CD4-positive, alpha-beta T cell treated with Interleukin-2 at 100 ng/mL for 4 hours (primary cell): Measurements from ENCODE around the gene ADIPOR2.

Experiments
- DNase-seq: peaks from one replicate; pipeline ENCODE4 v3.0.0-alpha.2; 2020; ENCODE audit warnings: low spot score

Gene ADIPOR2

DNA sequence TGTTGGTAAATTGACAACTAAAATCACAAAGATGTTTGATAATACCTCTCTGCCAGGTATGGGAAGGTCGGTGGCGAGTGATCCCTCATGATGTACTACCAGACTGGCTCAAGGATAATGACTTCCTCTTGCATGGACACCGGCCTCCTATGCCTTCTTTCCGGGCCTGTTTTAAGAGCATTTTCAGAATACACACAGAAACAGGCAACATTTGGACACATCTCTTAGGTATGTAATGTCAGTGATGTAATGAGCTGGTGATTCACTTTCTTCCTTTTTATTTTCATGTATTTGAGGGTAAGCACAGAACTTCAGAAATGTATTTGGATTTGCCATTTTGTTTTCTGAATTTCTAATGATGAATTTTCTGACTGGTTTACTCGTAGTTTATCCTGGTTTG, 86.9 kb downstream of the ADIPOR2 start:
- no peak for DNase-seq

DNA sequence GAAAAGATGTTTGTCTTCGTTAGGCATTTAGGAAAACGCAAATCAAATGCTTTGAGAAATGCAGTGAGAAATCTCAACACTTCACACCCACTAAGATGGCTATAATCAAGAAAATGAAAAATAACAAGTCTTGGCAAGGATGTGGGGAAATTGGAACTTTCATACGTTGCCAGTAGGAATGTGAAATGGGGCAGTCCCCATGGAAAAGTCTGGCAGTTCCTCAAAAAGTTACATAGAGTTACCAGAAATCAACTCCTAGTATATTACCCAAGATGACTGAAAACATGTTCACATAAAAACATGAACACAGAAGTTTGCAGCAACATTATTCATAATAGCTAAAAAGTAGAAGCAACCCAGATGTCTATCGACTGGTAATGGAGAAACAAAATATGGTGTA, 88.0 kb downstream of the ADIPOR2 start:
- no peak for DNase-seq

DNA sequence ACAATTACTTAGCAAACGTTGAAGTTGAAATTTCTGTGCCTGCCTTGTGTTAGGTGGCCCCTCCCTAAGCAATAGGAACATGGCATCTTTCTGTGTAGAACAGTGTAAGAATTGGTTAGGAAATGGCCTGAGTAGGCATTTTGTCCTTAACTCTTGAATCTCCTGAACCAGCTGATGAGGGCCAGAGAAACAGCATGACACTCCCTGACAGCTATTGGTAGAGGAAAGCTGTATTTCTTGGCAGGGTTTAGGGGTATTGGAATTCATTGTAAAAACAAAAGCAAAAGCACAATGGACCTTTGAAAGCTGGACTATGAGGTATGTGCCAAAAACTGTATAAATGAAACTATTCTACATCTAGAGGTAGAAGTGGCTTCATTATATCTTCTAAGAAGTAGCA, 88.9 kb downstream of the ADIPOR2 start:
- no peak for DNase-seq

DNA sequence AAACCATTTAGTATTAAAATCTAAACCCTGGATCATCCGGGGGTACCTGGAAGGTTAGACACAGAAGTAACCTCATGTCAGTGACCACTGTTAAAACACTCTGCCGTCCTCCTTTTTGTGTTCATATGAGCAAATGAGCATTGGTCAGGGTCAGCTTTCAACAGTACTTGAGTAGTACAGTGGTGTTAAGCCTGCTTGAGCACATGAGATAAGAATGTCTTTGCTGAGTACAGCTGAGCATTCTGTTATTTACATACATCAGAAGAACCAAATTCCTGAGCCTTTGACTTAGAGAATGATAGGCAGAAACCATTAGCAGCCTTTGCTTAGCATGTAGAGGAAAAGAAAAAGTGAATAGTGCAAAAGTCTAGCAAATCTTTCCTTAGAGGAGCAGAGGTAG, 90.9 kb downstream of the ADIPOR2 start:
- no peak for DNase-seq

DNA sequence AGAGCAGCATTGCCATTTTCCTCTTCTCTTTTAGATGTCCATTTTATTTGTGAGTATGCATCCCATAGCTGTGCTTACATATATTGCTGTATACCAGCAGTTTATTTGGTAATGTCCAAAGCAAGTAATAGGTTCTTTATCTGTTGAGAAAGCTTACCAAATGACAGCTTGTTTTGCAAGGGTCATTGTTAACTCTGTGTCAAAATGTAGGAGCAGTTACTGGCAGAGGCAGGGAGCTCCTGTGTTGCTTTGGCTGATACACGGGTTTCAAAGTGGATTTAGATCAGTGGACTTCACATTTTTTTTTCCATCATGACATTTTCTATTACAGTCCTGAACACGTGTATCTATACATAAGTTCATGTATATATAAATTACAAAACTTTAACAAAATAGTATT, 91.3 kb downstream of the ADIPOR2 start:
- no peak for DNase-seq

DNA sequence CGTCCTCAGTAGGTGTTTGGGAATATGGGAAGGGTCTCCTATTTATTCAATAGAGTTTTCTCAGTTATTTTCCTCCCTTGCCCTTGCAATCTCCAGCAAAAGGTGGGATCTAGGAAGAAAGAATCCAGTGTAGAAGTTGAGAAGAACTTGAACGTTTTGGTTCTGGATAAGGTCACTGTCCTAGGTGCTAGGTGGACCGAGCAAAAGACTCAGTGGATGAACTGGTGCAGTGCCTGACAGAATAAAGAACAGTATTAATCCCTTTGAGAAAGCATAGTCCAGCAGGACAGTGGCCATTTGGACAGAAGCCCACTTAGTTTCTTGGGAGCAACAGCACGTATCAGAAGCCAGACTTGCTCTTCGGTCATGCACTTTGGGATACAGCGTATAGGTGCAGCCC, 96.8 kb downstream of the ADIPOR2 start:
- no peak for DNase-seq

DNA sequence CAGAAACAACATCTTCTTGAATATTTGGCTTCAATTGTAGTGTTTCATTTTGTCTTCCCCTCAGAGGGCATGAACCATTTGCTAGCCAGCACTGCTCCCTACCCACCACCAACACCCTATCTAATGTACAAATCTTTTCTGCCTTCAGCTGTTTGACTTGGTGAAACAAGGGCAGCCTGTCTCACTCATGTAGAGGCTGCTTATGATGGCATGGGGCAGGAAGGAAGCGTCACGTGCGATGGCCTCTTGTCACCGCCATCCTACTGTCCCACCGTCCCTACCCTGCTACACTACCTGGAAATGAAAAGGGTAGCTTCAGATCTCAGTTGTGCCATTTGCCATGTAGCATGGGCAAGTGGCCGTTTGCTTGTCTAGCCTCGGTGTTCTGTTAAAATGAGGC, 99.6 kb downstream of the ADIPOR2 start:
- DNase-seq: no peak

DNA sequence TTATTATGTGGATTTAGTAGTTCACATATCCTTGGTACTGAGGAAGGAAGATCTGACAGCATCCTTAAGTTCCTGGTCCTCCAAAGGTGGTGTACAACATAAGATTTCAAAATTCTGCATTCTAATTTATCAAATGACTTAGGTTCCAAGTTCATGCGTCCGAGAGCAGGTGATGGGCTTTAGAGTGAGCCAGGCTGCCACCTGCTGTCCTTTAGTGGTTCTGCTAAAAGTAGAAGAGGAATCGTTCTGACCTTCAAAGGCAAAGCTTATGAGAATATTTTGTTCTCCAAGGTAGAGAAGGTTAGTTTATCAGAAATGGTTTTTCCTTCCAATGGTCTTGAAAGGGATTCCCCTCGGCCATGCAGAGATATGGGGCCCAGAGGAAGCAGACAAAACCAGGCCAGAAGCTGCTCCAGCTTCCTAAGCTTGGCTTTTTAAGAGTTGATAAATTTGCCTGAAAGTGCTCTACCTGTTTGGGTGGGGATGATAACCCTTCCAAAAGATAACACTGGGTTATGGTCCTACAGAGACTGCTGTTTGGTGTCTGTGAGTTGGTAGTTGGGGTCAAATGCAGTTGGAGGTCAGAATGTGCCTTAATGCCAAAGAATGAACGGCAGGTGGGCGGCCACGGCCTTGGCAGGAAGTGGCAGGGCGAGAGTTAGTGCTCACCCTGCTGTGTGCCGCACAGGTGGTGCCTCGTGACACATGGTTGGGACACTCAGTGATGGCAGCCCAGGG, 100.4 kb downstream of the ADIPOR2 start:
- DNase-seq: peak; percentile 79

DNA sequence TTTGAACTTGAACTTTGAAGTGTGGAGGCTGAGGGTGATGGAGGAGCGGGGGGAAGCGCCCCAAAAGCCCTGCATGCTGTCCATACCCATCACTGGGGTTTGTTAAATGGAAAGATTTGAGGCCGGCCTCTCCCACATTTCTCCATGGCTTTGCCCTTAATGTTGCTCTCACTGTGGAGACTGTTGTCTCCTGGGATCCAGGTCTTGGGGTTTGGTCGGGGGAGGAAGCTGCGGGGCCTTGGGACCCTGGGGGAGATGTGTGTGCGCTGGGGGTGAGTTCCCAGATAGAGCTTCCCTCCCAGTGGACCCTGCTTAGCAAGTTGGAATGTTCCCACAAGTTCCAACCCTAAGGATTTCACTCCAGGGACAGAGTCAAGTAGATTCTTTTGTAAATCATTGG, 101.5 kb downstream of the ADIPOR2 start:
- DNase-seq: no peak

DNA sequence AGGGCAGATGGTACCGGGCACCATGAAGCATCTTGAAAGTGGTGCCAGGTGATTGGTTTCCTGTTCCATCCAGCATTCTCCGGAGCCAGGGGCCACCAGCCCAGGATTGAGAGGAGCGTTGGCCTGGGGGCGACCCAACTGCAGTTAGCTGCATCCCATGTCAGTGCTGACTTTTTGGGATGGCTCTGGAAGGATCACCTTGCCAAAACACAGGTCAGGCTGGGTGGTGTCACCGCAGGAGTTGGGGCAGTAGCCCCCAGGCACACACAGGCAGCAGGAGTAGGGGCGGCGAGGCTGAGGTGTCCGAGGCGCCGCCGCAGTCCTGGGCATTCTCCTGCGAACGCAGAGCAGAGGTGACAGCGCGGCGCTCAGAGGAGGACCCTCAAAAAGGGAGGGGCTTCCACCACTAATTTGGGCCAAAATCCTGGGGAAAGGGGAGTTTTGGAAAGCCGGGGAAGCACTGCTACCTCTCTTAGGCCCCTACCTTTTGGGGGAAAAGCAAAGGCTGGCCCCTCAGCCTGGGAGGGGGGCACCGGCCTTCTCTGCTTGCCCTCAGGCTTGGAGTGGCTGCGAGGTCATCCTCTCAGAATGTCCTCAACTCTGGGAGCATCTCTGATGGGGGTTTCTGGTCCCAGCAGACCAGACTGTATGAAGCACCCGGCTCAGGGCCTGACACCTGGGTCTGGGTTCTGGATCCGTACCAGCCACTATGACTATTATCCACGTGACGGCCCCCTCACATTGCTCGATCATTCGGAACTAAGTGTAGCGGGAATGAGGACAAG, 102.7 kb downstream of the ADIPOR2 start:
- DNase-seq: no peak

DNA sequence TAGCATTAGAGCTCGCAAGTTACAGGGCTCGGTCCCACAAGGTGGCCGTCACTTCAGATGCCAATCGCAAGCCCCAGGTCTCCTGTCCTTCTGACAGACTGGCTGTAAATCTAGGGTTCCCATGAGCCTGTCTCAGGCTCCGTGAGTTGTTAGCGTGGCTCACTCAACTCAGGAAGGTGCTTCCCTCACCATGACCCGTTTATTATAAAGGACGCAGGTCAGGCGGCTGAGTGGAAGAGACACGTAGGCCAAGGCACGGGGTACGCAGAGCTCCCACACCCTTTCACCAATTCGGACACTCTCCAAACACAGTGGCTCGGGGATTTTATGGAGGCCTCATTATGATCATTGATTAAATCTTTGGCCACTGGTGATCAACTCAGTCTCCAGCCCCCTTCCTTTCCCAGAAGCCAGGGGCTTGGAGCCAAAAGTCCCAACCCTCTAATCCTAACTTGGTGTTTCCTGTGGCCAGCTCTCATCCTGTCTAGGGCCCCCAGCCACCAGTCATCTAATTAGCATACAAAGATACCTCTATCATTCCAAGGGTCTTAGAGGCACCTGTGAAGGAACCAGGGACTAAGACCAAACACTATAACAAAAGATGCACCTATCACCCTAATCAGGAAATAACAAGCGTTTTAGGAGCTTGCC, 103.7 kb downstream of the ADIPOR2 start:
- no peak for DNase-seq

DNA sequence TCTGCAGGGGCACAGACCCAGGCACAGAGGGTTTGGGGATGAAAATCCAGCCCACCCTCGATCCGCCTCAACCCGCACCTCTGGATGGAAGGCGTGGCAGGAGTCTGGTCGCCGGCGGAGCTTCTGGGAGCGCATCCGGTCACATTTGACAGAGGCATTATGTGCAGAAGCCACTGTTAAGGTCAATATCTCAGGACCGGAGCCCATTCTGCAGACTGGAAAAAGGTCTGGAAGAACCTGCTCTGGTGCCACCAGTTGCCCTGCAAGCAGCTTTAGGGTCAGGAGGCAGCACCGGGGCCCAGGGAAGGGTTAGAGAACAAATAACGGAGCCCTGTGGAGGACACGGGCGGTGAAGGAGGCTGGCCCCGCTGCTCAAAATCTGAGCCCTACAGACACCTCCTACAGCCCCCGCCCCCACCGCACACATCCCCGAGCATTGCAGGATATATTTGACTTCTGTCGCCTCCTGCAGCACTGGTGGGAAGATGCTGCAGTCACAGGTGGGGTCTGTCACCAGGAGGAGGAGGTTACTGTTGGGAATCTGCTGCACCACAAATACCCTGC, 104.4 kb downstream of the ADIPOR2 start:
- no peak for DNase-seq

DNA sequence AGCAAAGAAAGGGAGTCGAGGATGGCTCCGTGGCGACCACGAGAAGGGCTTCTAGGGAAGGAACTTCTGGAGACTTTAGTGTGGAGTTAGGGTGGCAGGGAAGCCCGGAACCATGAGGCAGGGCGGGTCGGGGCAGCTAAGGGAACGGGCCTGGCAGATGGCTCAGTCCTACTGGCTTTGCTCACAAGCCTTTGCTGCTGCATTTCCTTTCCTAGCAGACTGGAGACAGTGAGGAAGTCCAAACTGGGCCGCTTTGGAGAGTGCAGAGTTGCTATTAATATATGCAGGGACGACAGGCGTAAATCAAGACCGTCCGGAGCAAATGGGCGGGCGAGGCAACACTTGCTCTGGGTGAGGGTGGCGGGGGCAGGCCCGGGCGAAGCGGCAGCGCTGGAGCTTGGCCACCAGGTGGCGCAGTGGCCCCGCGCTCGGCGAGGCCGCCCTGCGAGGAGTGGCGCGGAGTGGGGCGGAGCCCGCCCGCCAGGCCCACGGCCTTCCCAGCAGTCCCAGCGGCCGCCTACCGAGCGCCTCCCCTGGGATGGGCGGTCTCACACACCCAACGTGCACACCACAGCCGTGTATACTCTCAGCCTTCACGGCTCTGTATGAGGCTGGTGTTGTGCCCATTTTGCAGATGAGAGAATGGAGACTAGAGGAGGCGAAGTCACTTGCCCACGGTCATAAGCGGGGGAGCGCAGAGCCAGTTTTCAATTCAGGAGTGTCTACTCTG, 105.1 kb downstream of the ADIPOR2 start:
- DNase-seq: peak; percentile 95

DNA sequence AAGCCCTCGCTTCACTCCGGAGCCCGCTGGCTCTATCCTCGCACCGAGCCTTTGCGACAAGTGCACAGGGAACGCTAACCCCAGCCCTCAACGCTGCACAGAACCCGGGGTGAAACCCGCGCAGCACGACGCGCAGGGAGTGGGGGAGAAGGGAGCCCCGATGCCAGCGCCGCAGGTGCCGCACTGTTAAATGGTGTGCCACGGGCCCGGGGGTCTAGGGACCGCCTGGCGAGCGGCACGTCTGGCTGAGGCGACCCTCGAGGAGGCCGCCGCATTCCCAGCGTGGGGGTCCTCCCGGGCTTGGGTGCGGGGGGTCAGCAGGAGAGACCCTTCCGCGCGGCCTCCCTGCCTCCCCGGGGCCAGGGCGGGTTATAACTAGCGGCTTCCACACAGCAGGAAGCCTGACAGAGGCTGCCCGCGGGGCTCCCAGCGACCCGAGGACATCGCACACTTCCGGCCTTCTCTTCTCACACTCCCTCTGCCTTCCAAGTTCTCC, 105.7 kb downstream of the ADIPOR2 start:
- peak; percentile 45 for DNase-seq

DNA sequence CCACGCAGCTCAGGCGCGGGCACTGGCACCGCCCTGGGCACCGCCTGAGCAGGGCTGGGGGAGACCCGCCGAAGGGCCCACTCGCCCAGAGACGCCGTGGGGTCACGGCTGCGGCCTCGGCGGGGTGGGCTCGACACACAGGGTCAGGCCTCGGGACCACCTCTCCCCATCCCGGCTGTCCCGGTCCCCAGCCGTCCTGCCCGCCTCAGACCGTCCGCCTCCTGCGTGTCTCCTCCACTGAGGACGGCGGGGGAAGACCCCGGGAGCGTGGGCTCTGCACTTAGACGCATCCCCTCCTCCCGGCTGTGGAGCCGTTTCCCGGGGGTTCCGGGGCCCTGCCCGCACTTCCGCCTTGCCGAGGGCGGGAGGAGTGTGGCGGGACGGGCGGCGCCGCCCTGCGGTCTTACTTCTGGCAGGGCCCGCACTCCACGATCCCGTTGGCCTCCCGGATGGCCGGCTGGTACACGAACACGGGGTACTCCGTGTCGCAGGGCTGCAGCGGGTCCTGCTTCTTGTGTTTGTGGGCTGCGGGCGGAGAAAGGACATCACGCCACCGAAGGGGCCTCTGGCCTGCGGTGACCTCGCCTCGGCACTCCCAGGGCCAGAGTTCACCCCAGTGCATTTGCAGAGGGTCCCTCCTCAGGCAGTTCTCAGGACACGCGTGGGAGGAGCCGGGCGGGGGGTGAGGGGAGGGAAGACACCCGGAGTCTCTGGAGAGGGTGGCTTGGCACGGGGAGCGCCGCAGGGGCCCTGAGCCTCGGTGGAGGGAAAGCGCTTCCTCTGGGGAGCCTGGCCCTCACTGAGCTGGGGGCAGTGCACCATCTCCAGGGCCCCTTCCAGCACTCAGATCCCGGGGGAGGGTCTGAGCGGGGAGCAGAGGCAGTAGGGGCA, 106.4 kb downstream of the ADIPOR2 start:
- peak; percentile 52 for DNase-seq

DNA sequence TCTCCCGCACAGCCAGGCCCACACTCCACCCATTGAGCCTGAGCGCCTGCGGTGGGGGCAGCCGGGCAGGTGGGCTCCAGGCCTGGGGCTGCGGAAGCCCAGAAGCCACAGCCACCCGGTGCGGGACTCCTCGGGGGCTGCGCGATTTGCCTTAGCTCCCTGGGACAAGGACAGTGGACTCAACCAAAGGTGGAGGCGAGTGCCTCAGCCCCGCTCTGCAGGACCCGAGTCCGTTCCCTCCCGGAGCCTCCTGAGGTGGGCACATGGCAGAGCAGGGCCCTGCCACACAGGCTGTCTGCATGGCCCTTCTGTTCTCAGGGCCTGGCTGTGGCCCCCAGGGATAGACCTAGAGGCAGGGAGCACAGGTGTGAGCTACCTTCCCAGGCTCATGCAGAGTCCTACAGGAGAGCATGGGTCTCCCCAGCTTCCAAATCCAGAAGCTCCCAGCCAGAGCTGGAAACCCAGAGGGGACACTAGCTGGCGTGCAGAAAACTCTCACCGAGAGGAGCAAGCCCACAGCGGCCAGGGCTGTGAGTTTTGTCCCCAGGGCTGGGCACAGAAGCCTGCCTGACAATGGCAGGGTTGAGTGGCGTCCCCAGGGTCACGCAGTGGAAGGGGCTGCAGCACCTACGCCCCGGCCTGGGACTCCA, 107.2 kb downstream of the ADIPOR2 start:
- DNase-seq: no peak

DNA sequence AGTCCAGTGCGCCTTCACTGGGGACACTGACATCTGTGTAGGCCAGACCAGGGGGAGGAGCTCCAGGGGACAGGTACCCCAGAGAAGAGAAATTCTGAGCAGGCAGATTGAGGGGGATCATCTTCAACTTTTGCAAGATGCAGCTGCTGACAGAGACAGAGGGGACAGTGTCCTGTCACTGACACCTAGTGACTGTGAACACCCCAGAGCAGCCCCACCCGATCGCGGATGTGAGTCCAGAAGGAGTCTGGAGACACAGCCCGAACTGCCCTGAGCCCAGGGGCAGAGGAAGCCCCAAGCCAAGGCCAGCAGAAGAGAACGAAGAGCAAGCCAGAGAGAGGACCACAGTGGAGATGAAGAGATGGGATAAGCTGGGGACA, 107.8 kb downstream of the ADIPOR2 start:
- no peak for DNase-seq

DNA sequence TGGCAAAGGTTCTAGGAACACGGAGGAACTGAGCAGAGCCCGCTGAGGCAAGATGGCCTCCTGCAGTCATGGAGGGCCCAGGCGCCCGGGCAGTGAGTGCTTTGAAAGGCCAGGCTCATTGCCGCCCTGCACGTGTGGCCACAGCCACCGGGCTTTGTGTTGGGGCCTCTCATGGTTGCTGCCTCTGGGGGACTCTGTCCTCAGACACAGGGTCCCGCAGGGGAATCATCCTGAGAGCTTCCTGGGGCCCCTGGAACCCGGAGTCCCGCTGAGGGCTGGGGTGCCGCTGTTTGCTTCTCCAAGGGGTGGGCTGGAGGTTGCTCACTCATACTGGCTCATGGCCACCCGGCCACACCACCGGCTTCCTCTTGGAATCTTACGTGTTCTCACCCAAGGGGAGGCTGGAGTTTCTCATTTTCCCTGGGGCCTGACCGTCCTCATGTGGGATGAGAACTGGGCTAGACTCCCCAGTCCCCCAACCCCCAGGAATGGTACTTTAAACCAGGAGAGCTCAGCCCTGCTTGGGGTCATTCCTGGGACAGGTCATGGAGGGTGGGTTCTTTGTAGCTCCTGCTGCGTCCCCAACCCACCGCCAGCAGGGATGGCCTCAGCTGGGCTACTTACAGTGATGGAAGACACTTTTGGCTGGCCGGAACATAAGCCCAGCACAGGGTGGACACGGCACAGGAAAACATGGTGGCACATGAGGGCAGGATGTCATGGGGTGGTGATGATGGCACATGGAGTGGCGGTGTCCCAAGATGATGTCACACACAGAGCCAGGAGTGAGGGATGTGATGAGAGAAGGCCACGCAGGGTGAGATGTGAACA, 108.4 kb downstream of the ADIPOR2 start:
- no peak for DNase-seq

DNA sequence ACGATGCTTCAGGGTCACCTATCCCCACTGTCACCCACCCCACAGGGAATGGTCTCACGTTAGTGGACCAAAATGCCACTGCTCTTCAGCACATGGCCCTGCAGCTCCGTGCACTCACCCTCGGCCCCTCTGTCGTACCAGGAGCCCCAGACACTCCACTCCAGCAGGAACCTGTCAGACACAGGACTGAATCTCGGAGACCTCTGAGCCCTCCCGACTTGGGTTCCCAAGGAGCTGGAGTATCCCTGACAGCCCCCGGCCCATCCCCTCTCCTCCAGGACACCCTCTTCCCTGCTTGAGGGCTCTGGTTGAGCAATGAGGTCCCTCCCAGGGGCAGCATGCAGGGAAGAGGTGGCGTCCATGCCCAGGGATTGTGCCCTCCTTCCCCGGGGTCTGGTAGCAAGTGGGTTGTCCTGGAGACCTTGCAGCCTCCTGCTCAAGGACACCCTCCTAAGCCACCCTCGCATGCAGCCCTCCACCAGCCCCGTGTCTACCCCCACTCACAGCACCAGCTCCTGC, 109.1 kb downstream of the ADIPOR2 start:
- DNase-seq: no peak
